ENCODE results near the gene CCNI. TPM values are rescaled to one million over a fixed set of nuclear protein-coding genes. Genes with fewer than 3 reads are reported as not detected.
"Not testable (repeated sequence)": the region's sequence is repeated elsewhere in the genome, so short reads cannot be mapped to it uniquely, and the experiment has no call there.

CCNI gene
- total RNA-seq, 1 donor from 2014 or later, result 322 TPM

- H3K27me3 Mint-ChIP-seq, result no peaks in the 10 kb centered on the region
- DNase-seq (ENCODE audit: low spot score, unreplicated experiment), result no peak
- H3K4me1 Mint-ChIP-seq (ENCODE audit: low read depth), result peaks cover 2% of the 10 kb centered on the region
- H3K36me3 Mint-ChIP-seq (ENCODE audit: insufficient read depth), result peaks cover 23% of the 10 kb centered on the region
- H3K9me3 Mint-ChIP-seq (ENCODE audit: low read depth), result no peaks in the 10 kb centered on the region
- no peak overlapping the region for H3K4me3 Mint-ChIP-seq (ENCODE audit: low read depth)
- no peak overlapping the region for H3K27ac Mint-ChIP-seq
- TF ChIP-seq, protein P1, sequence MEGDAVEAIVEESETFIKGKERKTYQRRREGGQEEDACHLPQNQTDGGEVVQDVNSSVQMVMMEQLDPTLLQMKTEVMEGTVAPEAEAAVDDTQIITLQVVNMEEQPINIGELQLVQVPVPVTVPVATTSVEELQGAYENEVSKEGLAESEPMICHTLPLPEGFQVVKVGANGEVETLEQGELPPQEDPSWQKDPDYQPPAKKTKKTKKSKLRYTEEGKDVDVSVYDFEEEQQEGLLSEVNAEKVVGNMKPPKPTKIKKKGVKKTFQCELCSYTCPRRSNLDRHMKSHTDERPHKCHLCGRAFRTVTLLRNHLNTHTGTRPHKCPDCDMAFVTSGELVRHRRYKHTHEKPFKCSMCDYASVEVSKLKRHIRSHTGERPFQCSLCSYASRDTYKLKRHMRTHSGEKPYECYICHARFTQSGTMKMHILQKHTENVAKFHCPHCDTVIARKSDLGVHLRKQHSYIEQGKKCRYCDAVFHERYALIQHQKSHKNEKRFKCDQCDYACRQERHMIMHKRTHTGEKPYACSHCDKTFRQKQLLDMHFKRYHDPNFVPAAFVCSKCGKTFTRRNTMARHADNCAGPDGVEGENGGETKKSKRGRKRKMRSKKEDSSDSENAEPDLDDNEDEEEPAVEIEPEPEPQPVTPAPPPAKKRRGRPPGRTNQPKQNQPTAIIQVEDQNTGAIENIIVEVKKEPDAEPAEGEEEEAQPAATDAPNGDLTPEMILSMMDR (IDR thresholded peaks at IDR 0.05; ENCODE audit: unreplicated experiment), result no peak
Measured at GRCh38 chr4:77036206-77036605, 39.6 kb downstream of the CCNI start.

DNA sequence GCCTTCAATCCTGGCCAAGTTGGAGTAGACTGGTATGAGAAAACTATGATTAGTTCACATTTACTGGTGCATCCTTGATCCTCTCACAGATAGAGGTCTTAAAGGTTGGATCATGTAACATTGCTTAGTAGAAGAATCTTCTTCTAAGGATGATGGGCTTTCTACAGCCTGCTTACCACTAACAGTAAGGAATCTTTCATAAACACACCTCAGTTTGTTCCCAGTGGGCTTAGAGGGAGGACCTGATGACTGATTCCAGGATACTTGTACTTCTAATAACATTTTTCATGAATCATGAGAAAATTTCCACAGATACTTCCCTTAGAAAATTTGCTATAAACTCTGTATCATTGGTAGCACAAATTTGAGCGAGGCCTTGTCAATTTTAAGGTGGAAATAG is 40.6 kb downstream of the CCNI start:
- TF ChIP-seq, protein P1 (IDR thresholded peaks at IDR 0.05; ENCODE audit: unreplicated experiment), result no peak
- H3K27me3 Mint-ChIP-seq, result no peaks in the 10 kb centered on the region
- H3K4me1 Mint-ChIP-seq (ENCODE audit: low read depth), result no peaks in the 10 kb centered on the region
- H3K27ac Mint-ChIP-seq, result no peak overlapping the region
- no peak overlapping the region for H3K4me3 Mint-ChIP-seq (ENCODE audit: low read depth)
- H3K9me3 Mint-ChIP-seq (ENCODE audit: low read depth), result no peaks in the 10 kb centered on the region
- H3K36me3 Mint-ChIP-seq (ENCODE audit: insufficient read depth), result peaks cover 28% of the 10 kb centered on the region
- DNase-seq (ENCODE audit: low spot score, unreplicated experiment), result no peak

DNA sequence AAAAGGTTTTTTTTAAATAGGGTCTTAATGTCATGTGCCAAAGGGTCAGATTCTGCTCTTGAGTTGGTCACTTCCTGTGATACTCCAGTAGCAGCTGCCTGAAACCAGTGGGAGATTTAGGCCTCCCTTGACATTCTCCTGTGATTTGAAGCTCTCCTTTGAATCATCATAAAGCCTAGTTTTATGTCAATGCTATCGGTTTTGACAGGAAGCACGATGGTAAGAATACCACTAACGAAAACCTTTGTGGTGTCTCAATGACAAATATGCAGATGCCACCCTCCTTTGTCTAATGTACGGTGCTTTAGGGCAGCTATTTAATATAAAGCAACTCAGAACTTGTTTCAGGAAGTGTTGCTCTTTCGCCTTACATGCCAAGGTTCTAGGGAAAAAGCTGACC is 44.2 kb downstream of the CCNI start:
- Mint-ChIP-seq H3K4me1 (ENCODE audit: low read depth) (peaks cover 2% of the 10 kb centered on the region), H3K4me3 (ENCODE audit: low read depth) (no peak overlapping the region), H3K9me3 (ENCODE audit: low read depth) (no peaks in the 10 kb centered on the region), H3K27ac (no peak overlapping the region), H3K27me3 (no peaks in the 10 kb centered on the region), H3K36me3 (ENCODE audit: insufficient read depth) (peaks cover 26% of the 10 kb centered on the region)
- no peak for DNase-seq (ENCODE audit: low spot score, unreplicated experiment)
- TF ChIP-seq, protein P1 (IDR thresholded peaks at IDR 0.05; ENCODE audit: unreplicated experiment), result no peak

DNA sequence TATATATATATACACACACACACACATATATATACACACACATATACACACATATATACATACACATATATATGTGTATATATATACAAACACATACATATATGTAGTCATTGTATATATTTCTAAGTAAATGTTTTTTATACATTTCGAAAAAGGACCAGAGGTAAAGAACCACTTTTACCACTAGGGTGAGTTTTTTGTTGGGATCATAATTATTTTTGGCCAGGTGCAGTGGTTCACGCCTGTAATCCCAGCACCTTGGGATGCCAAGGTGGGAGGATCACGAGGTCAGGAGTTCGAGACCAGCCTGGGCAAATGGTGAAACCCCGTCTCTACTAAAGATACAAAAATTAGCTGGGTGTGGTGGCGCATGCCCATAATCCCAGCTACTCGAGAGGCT is 46.0 kb downstream of the CCNI start:
- not testable (repeated sequence) for H3K27ac Mint-ChIP-seq; H3K4me3 Mint-ChIP-seq (ENCODE audit: low read depth); H3K9me3 Mint-ChIP-seq (ENCODE audit: low read depth); H3K4me1 Mint-ChIP-seq (ENCODE audit: low read depth); H3K27me3 Mint-ChIP-seq; DNase-seq (ENCODE audit: low spot score, unreplicated experiment)
- H3K36me3 Mint-ChIP-seq (ENCODE audit: insufficient read depth), result peaks cover 23% of the 10 kb centered on the region

- H3K27ac Mint-ChIP-seq, result no peak overlapping the region
- no peaks in the 10 kb centered on the region for H3K9me3 Mint-ChIP-seq (ENCODE audit: low read depth)
- no peaks in the 10 kb centered on the region for H3K27me3 Mint-ChIP-seq
- H3K4me1 Mint-ChIP-seq (ENCODE audit: low read depth), result peaks cover 11% of the 10 kb centered on the region
- DNase-seq (ENCODE audit: low spot score, unreplicated experiment), result no peak
- no peak overlapping the region for H3K4me3 Mint-ChIP-seq (ENCODE audit: low read depth)
- TF ChIP-seq, protein P1 (IDR thresholded peaks at IDR 0.05; ENCODE audit: unreplicated experiment), result no peak
- peaks cover 25% of the 10 kb centered on the region for H3K36me3 Mint-ChIP-seq (ENCODE audit: insufficient read depth)
Measured at GRCh38 chr4:77028246-77028645, 47.5 kb downstream of the CCNI start.

- TF ChIP-seq, protein P1 (IDR thresholded peaks at IDR 0.05; ENCODE audit: unreplicated experiment), result no peak
- Mint-ChIP-seq H3K9me3 (ENCODE audit: low read depth) (no peaks in the 10 kb centered on the region), H3K36me3 (ENCODE audit: insufficient read depth) (peaks cover 31% of the 10 kb centered on the region)
Measured at GRCh38 chr4:77026322-77026704, 49.5 kb downstream of the CCNI start.

More at GRCh38 chr4:77026322-77026704, 49.5 kb downstream of the CCNI start:
- H3K27ac Mint-ChIP-seq, result no peak overlapping the region
- DNase-seq (ENCODE audit: low spot score, unreplicated experiment), result no peak
- no peak overlapping the region for H3K4me3 Mint-ChIP-seq (ENCODE audit: low read depth)
- H3K4me1 Mint-ChIP-seq (ENCODE audit: low read depth), result peaks cover 11% of the 10 kb centered on the region
- H3K27me3 Mint-ChIP-seq, result no peaks in the 10 kb centered on the region

Data from progenitor cell of endocrine pancreas (in vitro differentiated cells).